Activated CD8-positive, alpha-beta memory T cell treated with anti-CD3 and anti-CD28 coated beads for 1 hour (primary cell): ENCODE measurements around the gene MUC4.

Experiments used
- DNase-seq, 2 donors: peaks; one replicate each; pipeline ENCODE4 v3.0.0-alpha.2; 2020; ENCODE audit warnings: low read depth in 1 of 2; ENCODE audit errors: extremely low read depth in 1 of 2

Gene MUC4

GRCh38 chr3:195705081-195705991, 106.4 kb downstream of the MUC4 start:
- DNase-seq, result no peak

GRCh38 chr3:195704433-195704999, 107.2 kb downstream of the MUC4 start:
- no peak for DNase-seq

- no peak for DNase-seq
Observed at GRCh38 chr3:195703776-195704175, 108.0 kb downstream of the MUC4 start.

GRCh38 chr3:195701042-195701915, 110.5 kb downstream of the MUC4 start:
- DNase-seq, result no peak

- DNase-seq, result no peak
Observed at GRCh38 chr3:195700319-195700718, 111.4 kb downstream of the MUC4 start.

- no peak for DNase-seq
Observed at GRCh38 chr3:195699860-195700259, 111.9 kb downstream of the MUC4 start.

GRCh38 chr3:195699388-195699771, 112.3 kb downstream of the MUC4 start:
- DNase-seq, result no peak

GRCh38 chr3:195698647-195699387, 112.9 kb downstream of the MUC4 start:
- DNase-seq, result no peak

- no peak for DNase-seq
Observed at GRCh38 chr3:195698325-195698646, 113.4 kb downstream of the MUC4 start.

- no peak for DNase-seq
Observed at GRCh38 chr3:195697582-195698324, 114.0 kb downstream of the MUC4 start.
